HCT116 (cell line): ENCODE measurements around the gene CCER1. TPM values are rescaled to one million over a fixed set of nuclear protein-coding genes. Genes with fewer than 3 reads are reported as not detected.

Experiments used
- ATAC-seq: fragments of 200-7000 bp; cut with Tn5 transposase; 2 replicates; pipeline ENCODE4 v1.9.1; 2020; ENCODE audit warnings: mild to moderate bottlenecking, moderate library complexity
- BruUV-seq: library from RNA; stranded (reverse); fragments of 400-500 nt; replicated peaks from 2 replicates; lab custom pipeline; 2021; lab: Mats Ljungman, UMichigan
- CTCF ChIA-PET: fragments of 300-600 bp; sonication (Branson Sonifier 250); formaldehyde crosslinking; loops from one replicate; lab custom pipeline; 2021; ENCODE audit warnings: antibody characterized with exemption; lab: Charles Lee
- POLR2A ChIA-PET: fragments of 300-600, 350-600 bp; sonication (Branson Sonifier 250); formaldehyde crosslinking; loops from one replicate; lab custom pipeline; 2021; ENCODE audit warnings: antibody characterized with exemption; lab: Charles Lee
- RAD21 ChIA-PET, 2 experiments: fragments of 300-600 bp; sonication (Branson Sonifier 250); formaldehyde crosslinking; loops; one replicate each; lab custom pipeline; 2023; ENCODE audit warnings: low total read pairs in 2 of 2; ENCODE audit not compliant: uncharacterized antibody in 2 of 2, unreplicated experiment in 2 of 2, low non-redundant PET in 1 of 2; lab: Charles Lee
- DNase-seq: peaks from one replicate; pipeline ENCODE4 v3.0.0-alpha.2; 2010; ENCODE audit warnings: low read depth, low spot score
- H2AFZ ChIP-seq: fragments of 200-600 bp; shearing (Covaris generic), sonication (generic); 2 replicates; pipeline ENCODE4 v1.6.1; 2017; ENCODE audit warnings: low read depth, mixed run types, mixed read lengths, antibody characterized with exemption, low read length; ENCODE audit not compliant: poor library complexity, severe bottlenecking
- H3K27ac ChIP-seq: 2 replicates; pipeline ENCODE4 v1.5.1; 2012; ENCODE audit warnings: low read depth, low read length
- H3K27me3 ChIP-seq: fragments of 200-600 bp; sonication (generic); 2 replicates; pipeline ENCODE4 v1.6.1; 2016; ENCODE audit warnings: mixed run types, low read length, mixed read lengths; ENCODE audit not compliant: insufficient read depth
- H3K36me3 ChIP-seq, 2 experiments: fragments of 200-500 bp in 1 of 2; fragments of 200-600 bp in 1 of 2; sonication (Bioruptor generic) in 1 of 2; sonication (generic) in 1 of 2; 2 replicates each; pipeline versions ENCODE4 v1.5.1 to v1.6.1; 2014 to 2016; ENCODE audit warnings: low read length in 2 of 2, inconsistent platforms in 1 of 2, mixed read lengths in 1 of 2, mixed run types in 1 of 2; ENCODE audit not compliant: insufficient read depth in 2 of 2, control insufficient read depth in 1 of 2
- H3K4me1 ChIP-seq, 2 experiments: fragments of 200-600 bp in 1 of 2; sonication (generic) in 1 of 2; 2 replicates each; pipeline versions ENCODE4 v1.5.1 to v1.6.1; 2012 to 2017; ENCODE audit warnings: low read length in 2 of 2, inconsistent platforms in 1 of 2, mild to moderate bottlenecking in 1 of 2, mixed read lengths in 1 of 2, mixed run types in 1 of 2, moderate library complexity in 1 of 2; ENCODE audit not compliant: insufficient read depth in 2 of 2, control insufficient read depth in 1 of 2
- H3K4me2 ChIP-seq: fragments of 200-600 bp; sonication (generic); 2 replicates; pipeline ENCODE4 v1.6.1; 2017; ENCODE audit warnings: mixed run types, low read length, mixed read lengths
- H3K4me3 ChIP-seq, 2 experiments: fragments of 200-600 bp in 1 of 2; sonication (generic) in 1 of 2; replicated peaks in 1 of 2; 2 replicates each; pipeline ENCODE4 v1.5.1; 2011 to 2016; ENCODE audit warnings: low read length in 2 of 2, control low read depth in 1 of 2, low read depth in 1 of 2, mild to moderate bottlenecking in 1 of 2, mixed read lengths in 1 of 2, mixed run types in 1 of 2
- H3K79me2 ChIP-seq: fragments of 200-600 bp; sonication (generic); 2 replicates; pipeline ENCODE4 v1.6.1; 2017; ENCODE audit warnings: mild to moderate bottlenecking, mixed run types, low read length, moderate library complexity, mixed read lengths; ENCODE audit not compliant: insufficient read depth
- H3K9ac ChIP-seq: fragments of 200-600 bp; sonication (generic); 2 replicates; pipeline ENCODE4 v1.6.1; 2016; ENCODE audit warnings: low read length, mixed read lengths
- H3K9me2 ChIP-seq: fragments of 200-600 bp; sonication (generic), shearing (Covaris generic); 2 replicates; pipeline ENCODE4 v1.6.1; 2017; ENCODE audit warnings: mixed run types, mild to moderate bottlenecking, moderate library complexity; ENCODE audit not compliant: insufficient read depth
- H3K9me3 ChIP-seq, 2 experiments: fragments of 200-500 bp in 1 of 2; fragments of 200-600 bp in 1 of 2; sonication (Bioruptor generic) in 1 of 2; sonication (generic) in 1 of 2; 2 replicates each; pipeline ENCODE4 v1.6.1; 2014 to 2017; ENCODE audit warnings: low read length in 2 of 2, mixed read lengths in 2 of 2, inconsistent platforms in 1 of 2, low read depth in 1 of 2, mild to moderate bottlenecking in 1 of 2, mixed run types in 1 of 2, moderate library complexity in 1 of 2; ENCODE audit not compliant: control insufficient read depth in 1 of 2, insufficient read depth in 1 of 2
- H4K20me1 ChIP-seq: fragments of 200-600 bp; sonication (generic), shearing (Covaris generic); 2 replicates; pipeline ENCODE4 v1.6.1; 2017; ENCODE audit warnings: mixed run types, mild to moderate bottlenecking, moderate library complexity; ENCODE audit not compliant: insufficient read depth
- CBX3 ChIP-seq: IDR thresholded peaks from 2 replicates; pipeline ENCODE4 v1.6.1; 2012; ENCODE audit warnings: low read depth
- EGR1 ChIP-seq: IDR thresholded peaks from 2 replicates; pipeline ENCODE4 v1.6.1; 2012; ENCODE audit warnings: low read depth
- ELF1 ChIP-seq: IDR thresholded peaks from 2 replicates; pipeline ENCODE4 v1.6.1; 2012; ENCODE audit warnings: low read depth, borderline replicate concordance
- EZH2 ChIP-seq: fragments of 200-600 bp; sonication (generic); IDR thresholded peaks from 2 replicates; pipeline ENCODE4 v1.6.1; 2017; ENCODE audit warnings: antibody characterized with exemption, mixed run types
- EZH2phosphoT487 ChIP-seq: fragments of 200-600 bp; IDR thresholded peaks from 2 replicates; pipeline ENCODE4 v1.6.1; 2018; ENCODE audit warnings: antibody characterized with exemption, borderline replicate concordance
- JUND ChIP-seq: IDR thresholded peaks from 2 replicates; pipeline ENCODE4 v1.6.1; 2012
- MAX ChIP-seq: IDR thresholded peaks from 2 replicates; pipeline ENCODE4 v1.6.1; 2012
- POLR2A ChIP-seq: IDR thresholded peaks from 2 replicates; pipeline ENCODE4 v1.7.0; 2011; ENCODE audit warnings: borderline replicate concordance; ENCODE audit not compliant: insufficient read depth, insufficient read length; ENCODE audit errors: extremely low read depth
- POLR2AphosphoS5 ChIP-seq: IDR thresholded peaks from 2 replicates; pipeline ENCODE4 v1.6.1; 2011; ENCODE audit warnings: mild to moderate bottlenecking, low read depth, low read length, moderate library complexity
- RAD21 ChIP-seq: IDR thresholded peaks from 2 replicates; pipeline ENCODE4 v1.6.1; 2012; ENCODE audit warnings: low read depth, mild to moderate bottlenecking
- REST ChIP-seq: IDR thresholded peaks from 2 replicates; pipeline ENCODE4 v1.6.1; 2012; ENCODE audit warnings: low read depth
- SIN3A ChIP-seq: IDR thresholded peaks from 2 replicates; pipeline ENCODE4 v1.6.1; 2012; ENCODE audit warnings: low read depth
- SP1 ChIP-seq: IDR thresholded peaks from 2 replicates; pipeline ENCODE4 v1.6.1; 2012; ENCODE audit warnings: low read depth
- SRF ChIP-seq: IDR thresholded peaks from 2 replicates; pipeline ENCODE4 v1.6.1; 2012; ENCODE audit warnings: low read depth
- TCF7L2 ChIP-seq: IDR thresholded peaks from 2 replicates; pipeline ENCODE4 v1.7.0; 2011; ENCODE audit warnings: borderline replicate concordance, inconsistent platforms; ENCODE audit not compliant: insufficient read depth, insufficient read length; ENCODE audit errors: extremely low read depth
- YY1 ChIP-seq: IDR thresholded peaks from 2 replicates; pipeline ENCODE4 v1.6.1; 2011; ENCODE audit warnings: low read length, low read depth, moderate library complexity, mild to moderate bottlenecking; ENCODE audit not compliant: insufficient replicate concordance; ENCODE audit errors: extremely low read depth
- ZFX ChIP-seq: fragments of 450-650 bp; IDR thresholded peaks from 2 replicates; pipeline ENCODE4 v1.6.1; 2017
- ZNF274 ChIP-seq: fragments of 200-500 bp; sonication (Bioruptor generic); IDR thresholded peaks from 2 replicates; pipeline ENCODE4 v1.6.1; 2014; ENCODE audit warnings: mild to moderate bottlenecking, low read depth, low read length, inconsistent platforms
- intact Hi-C: fragments of 100-400 bp; cut with micrococcal nuclease; formaldehyde crosslinking; loops from 2 replicates; pipeline ENCODE4 v1.10.0; 2022
- total RNA-seq: library from RNA; stranded (reverse); gene quantifications from one replicate; pipeline ENCODE4 v1.2.1, GENCODE V29; 2021; ENCODE audit not compliant: unreplicated experiment
- TF ChIP-seq, protein P1 (sequence below), 3 experiments: fragments of 200-600 bp in 1 of 3; sonication (generic) in 1 of 3; IDR thresholded peaks in 2 of 3; conservative IDR thresholded peaks in 1 of 3; 2 replicates each; pipeline ENCODE4 v1.5.1; 2012 to 2017; ENCODE audit warnings: low read depth in 2 of 3, low read length in 2 of 3, antibody characterized with exemption in 1 of 3, borderline replicate concordance in 1 of 3, control low read depth in 1 of 3, mild to moderate bottlenecking in 1 of 3, mixed read lengths in 1 of 3, mixed run types in 1 of 3, moderate library complexity in 1 of 3; ENCODE audit not compliant: insufficient read depth in 1 of 3
- TF ChIP-seq, protein P2 (sequence below): IDR thresholded peaks from 2 replicates; pipeline ENCODE4 v1.6.1; 2011; ENCODE audit warnings: mild to moderate bottlenecking, low read length, moderate library complexity; ENCODE audit not compliant: insufficient replicate concordance; ENCODE audit errors: extremely low read depth

The CCER1 gene
- total RNA-seq, 1 experiment from 2014 or later = not detected

DNA sequence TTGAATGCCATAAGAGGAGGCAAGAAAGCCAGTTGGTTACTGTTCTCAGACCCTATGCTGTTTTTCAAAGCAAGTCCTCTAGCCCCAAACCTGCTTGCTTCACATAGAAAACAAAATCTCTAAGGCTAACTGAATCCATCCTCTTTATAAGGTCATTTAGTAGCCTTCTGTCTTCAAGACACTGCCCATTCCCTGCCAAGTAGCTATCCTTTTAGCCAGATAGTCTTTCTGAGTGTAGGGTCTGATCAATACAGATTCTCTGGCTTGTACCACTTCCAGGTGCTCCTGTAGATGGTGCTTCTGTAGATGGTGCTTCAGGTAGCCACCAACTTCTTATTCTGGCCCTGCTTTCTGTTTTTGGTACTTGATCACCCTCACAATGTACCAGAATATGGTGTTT lies 15.9 kb upstream of the CCER1 start:
- Histone ChIP-seq H3K4me2 (no peak overlapping the region), H3K9me2 (no peaks in the 10 kb centered on the region), H4K20me1 (no peaks in the 10 kb centered on the region), H3K9ac (no peak overlapping the region), H3K4me3 (no peak overlapping the region), H3K36me3 (no peaks in the 10 kb centered on the region), H3K27ac (no peak overlapping the region), H3K79me2 (no peaks in the 10 kb centered on the region), H3K27me3 (no peaks in the 10 kb centered on the region), H3K4me1 (peaks cover 0 to 9% of the 10 kb centered on the region in 2 experiments; a peak in 1 of 4 replicates), H2AFZ (no peak overlapping the region), H3K9me3 (no peaks in the 10 kb centered on the region)
- ChIA-PET CTCF (interaction anchor here (3.5 kb wide), 1 partner anchor 12 kb away, joined by 21 read pairs; no protein-coding TSS in a partner anchor), POLR2A (no interaction called here), RAD21 (no interaction called here)
- intact Hi-C loops = no loop called here
- DNase-seq (no peak), ATAC-seq (no peak)
- no TSS peak for BruUV-seq
- TF ChIP-seq TCF7L2 (no peak), POLR2AphosphoS5 (no peak), EZH2phosphoT487 (no peak), CBX3 (no peak), JUND (no peak), RAD21 (no peak), ELF1 (no peak), ZNF274 (no peak), EZH2 (no peak), EGR1 (no peak), SIN3A (no peak), SP1 (no peak), ZFX (no peak), POLR2A (no peak), REST (no peak), MAX (no peak), SRF (no peak), YY1 (no peak)
- TF ChIP-seq, protein P1, sequence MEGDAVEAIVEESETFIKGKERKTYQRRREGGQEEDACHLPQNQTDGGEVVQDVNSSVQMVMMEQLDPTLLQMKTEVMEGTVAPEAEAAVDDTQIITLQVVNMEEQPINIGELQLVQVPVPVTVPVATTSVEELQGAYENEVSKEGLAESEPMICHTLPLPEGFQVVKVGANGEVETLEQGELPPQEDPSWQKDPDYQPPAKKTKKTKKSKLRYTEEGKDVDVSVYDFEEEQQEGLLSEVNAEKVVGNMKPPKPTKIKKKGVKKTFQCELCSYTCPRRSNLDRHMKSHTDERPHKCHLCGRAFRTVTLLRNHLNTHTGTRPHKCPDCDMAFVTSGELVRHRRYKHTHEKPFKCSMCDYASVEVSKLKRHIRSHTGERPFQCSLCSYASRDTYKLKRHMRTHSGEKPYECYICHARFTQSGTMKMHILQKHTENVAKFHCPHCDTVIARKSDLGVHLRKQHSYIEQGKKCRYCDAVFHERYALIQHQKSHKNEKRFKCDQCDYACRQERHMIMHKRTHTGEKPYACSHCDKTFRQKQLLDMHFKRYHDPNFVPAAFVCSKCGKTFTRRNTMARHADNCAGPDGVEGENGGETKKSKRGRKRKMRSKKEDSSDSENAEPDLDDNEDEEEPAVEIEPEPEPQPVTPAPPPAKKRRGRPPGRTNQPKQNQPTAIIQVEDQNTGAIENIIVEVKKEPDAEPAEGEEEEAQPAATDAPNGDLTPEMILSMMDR (IDR thresholded peaks at IDR 0.05 in 2 of 3, conservative IDR thresholded peaks at IDR 0.05 in 1 of 3; ENCODE audit: borderline replicate concordance in 1 of 3, insufficient read depth in 1 of 3, low read depth in 2 of 3, low read length in 2 of 3) = no peak
- TF ChIP-seq, protein P2, sequence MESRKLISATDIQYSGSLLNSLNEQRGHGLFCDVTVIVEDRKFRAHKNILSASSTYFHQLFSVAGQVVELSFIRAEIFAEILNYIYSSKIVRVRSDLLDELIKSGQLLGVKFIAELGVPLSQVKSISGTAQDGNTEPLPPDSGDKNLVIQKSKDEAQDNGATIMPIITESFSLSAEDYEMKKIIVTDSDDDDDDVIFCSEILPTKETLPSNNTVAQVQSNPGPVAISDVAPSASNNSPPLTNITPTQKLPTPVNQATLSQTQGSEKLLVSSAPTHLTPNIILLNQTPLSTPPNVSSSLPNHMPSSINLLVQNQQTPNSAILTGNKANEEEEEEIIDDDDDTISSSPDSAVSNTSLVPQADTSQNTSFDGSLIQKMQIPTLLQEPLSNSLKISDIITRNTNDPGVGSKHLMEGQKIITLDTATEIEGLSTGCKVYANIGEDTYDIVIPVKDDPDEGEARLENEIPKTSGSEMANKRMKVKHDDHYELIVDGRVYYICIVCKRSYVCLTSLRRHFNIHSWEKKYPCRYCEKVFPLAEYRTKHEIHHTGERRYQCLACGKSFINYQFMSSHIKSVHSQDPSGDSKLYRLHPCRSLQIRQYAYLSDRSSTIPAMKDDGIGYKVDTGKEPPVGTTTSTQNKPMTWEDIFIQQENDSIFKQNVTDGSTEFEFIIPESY = no peak
